Erythroblast (primary cell): ENCODE data around the gene HIGD2A.

Experiments used
- DNase-seq, 2 experiments: peaks; one replicate each; lab custom pipeline; 2025; lab: John Stamatoyannopoulos, UW
- GATA1 ChIP-seq: IDR thresholded peaks from 2 replicates; pipeline ENCODE4 v1.6.1; 2011; ENCODE audit warnings: low read depth, mild to moderate bottlenecking, control low read depth, low read length, moderate library complexity
- POLR2A ChIP-seq: IDR thresholded peaks from 2 replicates; pipeline ENCODE4 v1.6.1; 2011; ENCODE audit warnings: mild to moderate bottlenecking, low read length

Gene HIGD2A

GRCh38 chr5:176361437-176362232, 26.9 kb upstream of the HIGD2A start, which contains the start of gene KIAA1191:
Gene KIAA1191, minus strand, starts transcription at chr5:176361764. Its CDS starts 2,256 bp downstream, at chr5:176359508.
- TF ChIP-seq POLR2A, result peak; percentile 85
- no peak for TF ChIP-seq GATA1
- peak; percentile 93 to 95 for DNase-seq

DNA sequence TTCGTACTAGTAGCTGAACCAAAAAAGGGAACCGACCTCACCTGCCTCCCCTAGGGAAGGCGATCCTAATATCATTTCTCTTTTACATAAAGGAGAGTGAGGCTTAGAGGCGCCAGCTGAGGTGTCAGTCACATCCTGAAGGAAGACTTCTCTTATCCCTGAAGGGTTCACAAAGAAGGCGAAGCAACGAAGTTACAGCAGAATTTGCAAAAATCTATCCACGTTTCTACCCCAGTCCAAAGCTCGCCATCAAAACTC, 26.4 kb upstream of the HIGD2A start:
- no peak for TF ChIP-seq GATA1
- no peak for TF ChIP-seq POLR2A
- DNase-seq, result no peak

DNA sequence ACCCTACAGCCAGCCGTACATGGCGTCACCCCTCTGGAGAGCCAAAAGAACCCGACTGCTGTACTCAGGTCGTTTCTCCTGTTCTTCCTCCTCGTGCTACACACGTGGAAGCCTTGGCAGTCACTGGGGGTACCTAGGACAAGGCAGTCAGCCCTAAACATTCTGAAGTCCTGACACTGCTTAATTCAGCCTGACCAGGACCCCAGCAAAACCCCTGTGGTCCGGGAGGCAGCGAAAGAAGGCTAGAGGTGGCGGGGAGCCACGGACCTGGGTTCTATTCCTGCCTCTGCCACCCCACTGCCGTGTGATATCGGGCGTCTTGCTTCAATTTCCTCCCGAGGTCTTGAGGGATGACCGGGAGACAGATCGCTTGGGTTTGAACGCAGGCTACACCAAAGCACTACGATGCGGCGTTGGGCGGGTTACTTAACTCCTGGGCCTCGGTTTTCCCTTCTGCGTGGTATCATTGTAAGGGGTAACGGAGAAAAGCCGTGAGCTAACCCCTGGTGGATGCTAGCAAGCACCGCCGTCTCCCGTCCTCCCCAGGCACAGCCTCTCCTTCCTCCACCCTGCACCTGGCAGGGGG, 23.7 kb upstream of the HIGD2A start:
- DNase-seq, result peak in 1 of 2 experiments; percentile 25
- TF ChIP-seq POLR2A, result no peak
- no peak for TF ChIP-seq GATA1

GRCh38 chr5:176365351-176366231, 23.0 kb upstream of the HIGD2A start, which contains the start of gene ARL10:
Gene ARL10, plus strand, starts transcription at chr5:176365487. Its CDS starts 77 bp downstream, at chr5:176365564.
- DNase-seq, result peak; percentile 44 to 47
- no peak for TF ChIP-seq POLR2A
- no peak for TF ChIP-seq GATA1

DNA sequence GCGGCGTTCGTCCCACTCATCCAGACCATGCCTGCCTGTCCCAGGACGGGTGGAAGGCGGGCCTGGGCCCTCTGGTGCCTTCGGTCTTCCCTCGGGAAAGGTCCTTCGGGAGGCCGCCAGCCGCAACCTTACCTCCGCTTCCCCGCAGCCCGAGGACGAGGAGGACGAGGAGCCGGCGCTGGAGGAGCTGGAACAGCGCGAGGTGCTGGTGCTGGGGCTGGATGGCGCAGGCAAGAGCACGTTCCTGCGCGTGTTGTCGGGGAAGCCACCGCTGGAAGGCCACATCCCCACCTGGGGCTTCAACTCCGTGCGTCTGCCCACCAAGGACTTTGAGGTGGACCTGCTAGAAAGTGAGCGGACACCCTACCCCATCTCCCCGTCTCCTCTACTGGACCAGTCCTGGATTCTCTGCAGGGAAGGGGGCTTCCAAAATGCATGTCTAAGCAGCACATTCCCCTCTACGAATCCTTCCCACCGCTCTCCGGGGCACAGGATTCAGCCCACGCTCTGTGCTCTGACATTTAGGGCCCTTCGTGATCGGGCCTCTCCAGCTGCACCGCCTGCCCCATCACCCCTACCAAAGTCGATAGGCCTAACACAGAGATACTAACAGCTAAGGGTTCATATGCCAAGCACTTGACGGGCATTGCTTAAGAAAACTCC, 22.2 kb upstream of the HIGD2A start:
- no peak for DNase-seq
- no peak for TF ChIP-seq POLR2A
- TF ChIP-seq GATA1, result no peak

- TF ChIP-seq POLR2A, result no peak
- TF ChIP-seq GATA1, result no peak
These were observed 19.8 kb upstream of the HIGD2A start for GRCh38 chr5:176368726-176369125.

GRCh38 chr5:176369934-176370711, 18.4 kb upstream of the HIGD2A start:
- no peak for TF ChIP-seq GATA1
- no peak for DNase-seq

More at GRCh38 chr5:176368726-176369125, 19.8 kb upstream of the HIGD2A start:
- DNase-seq, result no peak

DNA sequence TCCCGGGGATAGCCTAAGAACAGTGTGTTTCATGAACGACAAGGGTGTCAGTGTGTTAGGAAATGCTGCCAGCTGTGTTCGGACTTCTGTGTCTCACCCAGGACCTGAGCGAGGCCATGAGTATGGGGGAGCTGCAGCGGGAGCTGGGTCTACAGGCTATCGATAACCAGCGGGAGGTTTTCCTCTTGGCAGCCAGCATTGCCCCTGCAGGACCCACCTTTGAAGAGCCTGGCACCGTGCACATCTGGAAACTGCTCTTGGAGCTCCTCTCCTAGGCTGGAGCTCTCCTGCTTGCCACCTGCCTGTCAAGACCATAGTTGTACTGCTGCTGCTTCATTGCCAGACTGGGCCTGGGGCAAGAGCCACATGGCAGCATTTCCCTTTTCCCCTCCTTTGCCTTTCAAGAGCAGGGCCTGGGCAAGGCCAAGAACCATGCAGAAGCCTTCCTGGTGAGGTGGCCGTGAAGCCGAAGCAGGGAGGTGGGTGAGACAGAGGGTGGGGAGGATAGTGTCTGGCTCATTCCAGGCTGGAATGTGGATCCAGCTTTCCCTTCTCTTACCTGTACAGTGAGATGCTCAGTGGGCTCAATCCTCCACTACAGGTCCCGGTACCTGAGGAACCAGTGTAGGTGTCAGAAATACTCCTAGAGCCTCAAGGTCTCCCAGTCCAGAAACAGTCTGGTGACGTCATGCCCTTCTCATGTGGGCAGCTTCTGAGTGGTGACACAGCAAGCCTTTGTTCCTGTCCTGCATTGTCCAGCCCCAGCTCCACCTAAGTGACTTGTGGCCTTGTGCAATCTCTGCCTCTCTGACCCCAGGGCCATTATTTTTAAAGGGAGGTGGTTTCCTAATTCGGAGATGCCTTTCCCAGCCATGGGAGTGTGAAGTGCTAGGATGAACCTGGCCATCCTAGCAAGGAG, 16.7 kb upstream of the HIGD2A start:
- no peak for DNase-seq
- no peak for TF ChIP-seq POLR2A
- TF ChIP-seq GATA1, result no peak

DNA sequence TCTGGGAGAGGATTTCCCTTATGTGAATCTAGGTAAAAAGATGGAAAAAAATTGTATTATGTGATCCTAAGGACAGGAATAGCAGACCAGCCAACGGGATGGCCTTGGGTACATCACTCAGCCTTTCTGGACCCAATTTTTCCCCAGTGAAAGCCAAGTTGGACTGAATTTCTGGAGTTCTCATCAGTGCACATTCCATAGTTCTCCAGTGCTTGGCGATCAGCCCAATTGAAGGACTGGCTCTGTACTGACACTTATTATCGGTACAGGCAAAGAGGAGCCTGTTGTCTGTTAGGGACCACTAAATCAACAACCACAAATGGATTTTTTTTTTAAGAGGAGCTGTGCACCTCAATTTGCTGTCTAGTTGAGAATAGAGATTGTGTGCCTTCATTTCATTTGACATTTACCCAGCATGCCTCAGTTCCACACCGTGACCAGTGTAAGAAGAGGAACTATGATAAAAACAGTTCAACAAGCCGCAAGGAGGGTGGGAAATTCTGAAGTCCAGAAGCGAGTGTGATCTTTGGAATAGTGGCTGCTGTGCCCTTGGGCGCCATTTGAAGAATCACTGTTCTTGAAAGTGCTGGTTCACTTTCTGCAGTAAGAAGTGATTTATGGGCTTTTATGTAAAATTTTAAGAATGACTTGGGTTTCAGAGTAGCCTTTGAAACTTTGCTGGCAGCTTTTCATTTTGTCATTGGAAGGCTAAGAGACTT, 15.3 kb upstream of the HIGD2A start:
- TF ChIP-seq GATA1 (no peak), POLR2A (no peak)
- DNase-seq, result no peak

DNA sequence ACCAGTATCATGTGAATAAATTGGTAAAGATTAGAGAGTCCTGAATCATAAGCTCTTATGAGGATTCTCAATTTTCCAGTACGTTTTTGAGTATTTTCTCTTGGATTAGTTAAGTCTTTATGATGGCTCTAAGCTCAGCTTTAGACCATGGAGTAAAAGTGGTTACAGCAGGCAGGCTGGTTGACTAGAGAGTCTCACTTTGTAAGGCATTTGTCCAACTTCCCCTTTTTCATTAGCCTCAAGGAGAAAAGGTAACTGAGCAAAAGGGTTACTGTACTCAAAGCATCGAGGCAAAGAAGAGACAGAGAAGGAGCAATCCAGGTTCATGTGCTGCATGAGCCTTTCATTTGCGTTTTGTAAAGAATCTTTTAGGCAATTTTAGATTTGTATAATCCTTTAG, 8.7 kb upstream of the HIGD2A start:
- no peak for DNase-seq
- TF ChIP-seq POLR2A, result no peak
- TF ChIP-seq GATA1, result no peak

- DNase-seq, result no peak
- TF ChIP-seq GATA1 (no peak), POLR2A (no peak)
These were observed 7.1 kb upstream of the HIGD2A start for GRCh38 chr5:176381423-176381822.
